ENCODE results near the gene UACA.
"Not testable (repeated sequence)": the region's sequence is repeated elsewhere in the genome, so short reads cannot be mapped to it uniquely, and the experiment has no call there.

UACA gene

GRCh38 chr15:70704166-70704565, 59.2 kb downstream of the UACA start:
- DNase-seq = no peak

GRCh38 chr15:70703096-70703878, 60.1 kb downstream of the UACA start:
- DNase-seq = no peak

GRCh38 chr15:70702584-70702983, 60.8 kb downstream of the UACA start:
- DNase-seq = no peak

GRCh38 chr15:70701891-70702568, 61.3 kb downstream of the UACA start:
- no peak for DNase-seq

GRCh38 chr15:70701171-70701570, 62.2 kb downstream of the UACA start:
- no peak for DNase-seq

- DNase-seq = no peak
Measured at GRCh38 chr15:70699890-70700289, 63.5 kb downstream of the UACA start.

- no peak for DNase-seq
Measured at GRCh38 chr15:70698836-70699390, 64.4 kb downstream of the UACA start.

- DNase-seq = no peak
Measured at GRCh38 chr15:70698426-70698825, 64.9 kb downstream of the UACA start.

- no peak for DNase-seq
Measured at GRCh38 chr15:70690491-70691276, 72.7 kb downstream of the UACA start.

- DNase-seq = no peak
Measured at GRCh38 chr15:70690021-70690420, 73.3 kb downstream of the UACA start.

GRCh38 chr15:70687482-70687881, 75.9 kb downstream of the UACA start:
- no peak for DNase-seq

- no peak for DNase-seq
Measured at GRCh38 chr15:70680817-70681216, 82.5 kb downstream of the UACA start.

GRCh38 chr15:70679919-70680231, 83.5 kb downstream of the UACA start:
- no peak for DNase-seq

- peak in 2 of 5 experiments; percentile 37 to 89 for DNase-seq
Measured at GRCh38 chr15:70672081-70672480, 91.3 kb downstream of the UACA start.

- peak in 1 of 5 experiments; percentile 31 for DNase-seq
Measured at GRCh38 chr15:70670680-70671079, 92.7 kb downstream of the UACA start.

- no peak for DNase-seq
Measured at GRCh38 chr15:70669966-70670658, 93.2 kb downstream of the UACA start.

GRCh38 chr15:70669006-70669602, 94.3 kb downstream of the UACA start:
- DNase-seq = no peak

- DNase-seq = no peak
Measured at GRCh38 chr15:70665599-70665998, 97.8 kb downstream of the UACA start.

- DNase-seq = no peak
Measured at GRCh38 chr15:70664494-70664893, 98.9 kb downstream of the UACA start.

GRCh38 chr15:70663069-70663468, 100.3 kb downstream of the UACA start:
- DNase-seq = not testable (repeated sequence)

GRCh38 chr15:70659662-70660061, 103.7 kb downstream of the UACA start:
- DNase-seq = no peak

- no peak for DNase-seq
Measured at GRCh38 chr15:70658641-70659040, 104.7 kb downstream of the UACA start.

Measured in T-helper 2 cell (primary cell).